ENCODE measurements around the gene NKPD1.
A peak's percentile ranks its signal among the peaks of the same experiment; 100 is the strongest.

DNA sequence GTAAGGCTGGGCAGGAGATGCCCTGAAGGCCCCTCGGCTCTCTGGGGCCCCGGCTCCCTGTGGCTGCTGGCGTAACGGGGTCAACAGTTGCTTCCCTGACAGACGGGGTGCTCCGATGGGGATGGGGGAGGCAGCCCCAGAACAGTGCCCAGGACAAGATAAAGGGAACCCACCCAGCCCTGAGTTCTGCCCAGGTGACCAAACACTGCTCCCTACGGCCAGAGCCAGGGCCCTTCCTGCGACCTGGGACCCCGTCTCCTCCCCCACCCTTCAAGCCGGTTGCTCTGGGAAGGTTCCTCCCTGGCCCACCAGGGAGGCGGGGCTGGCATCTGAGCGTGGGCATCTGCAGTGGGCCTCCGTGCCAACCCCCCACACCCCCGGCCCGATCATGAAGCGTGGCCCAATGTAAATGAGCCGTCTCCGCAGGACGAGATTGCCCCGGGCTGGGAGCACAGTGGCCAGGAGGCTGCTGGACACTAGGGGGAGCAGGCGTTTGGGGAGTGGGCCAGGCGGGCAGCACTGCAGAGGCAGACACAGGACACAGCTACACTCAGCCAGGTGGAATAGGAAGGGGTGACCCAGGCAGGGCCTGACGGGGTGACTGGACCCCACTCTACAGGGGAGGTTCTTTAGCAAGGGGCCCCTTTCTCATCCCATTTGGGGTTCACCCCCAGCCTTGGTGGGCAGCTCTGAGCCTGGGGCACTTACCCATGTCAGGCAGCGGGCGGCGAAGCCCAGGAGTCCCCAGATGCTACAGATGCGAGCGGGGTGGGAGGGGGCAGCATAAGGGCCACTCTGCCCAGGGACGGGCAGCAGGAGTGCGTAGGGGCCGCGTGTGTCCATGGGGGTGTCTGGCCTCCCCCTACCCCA, 1.2 kb upstream of the NKPD1 start:
- TF ChIP-seq, protein P1, sequence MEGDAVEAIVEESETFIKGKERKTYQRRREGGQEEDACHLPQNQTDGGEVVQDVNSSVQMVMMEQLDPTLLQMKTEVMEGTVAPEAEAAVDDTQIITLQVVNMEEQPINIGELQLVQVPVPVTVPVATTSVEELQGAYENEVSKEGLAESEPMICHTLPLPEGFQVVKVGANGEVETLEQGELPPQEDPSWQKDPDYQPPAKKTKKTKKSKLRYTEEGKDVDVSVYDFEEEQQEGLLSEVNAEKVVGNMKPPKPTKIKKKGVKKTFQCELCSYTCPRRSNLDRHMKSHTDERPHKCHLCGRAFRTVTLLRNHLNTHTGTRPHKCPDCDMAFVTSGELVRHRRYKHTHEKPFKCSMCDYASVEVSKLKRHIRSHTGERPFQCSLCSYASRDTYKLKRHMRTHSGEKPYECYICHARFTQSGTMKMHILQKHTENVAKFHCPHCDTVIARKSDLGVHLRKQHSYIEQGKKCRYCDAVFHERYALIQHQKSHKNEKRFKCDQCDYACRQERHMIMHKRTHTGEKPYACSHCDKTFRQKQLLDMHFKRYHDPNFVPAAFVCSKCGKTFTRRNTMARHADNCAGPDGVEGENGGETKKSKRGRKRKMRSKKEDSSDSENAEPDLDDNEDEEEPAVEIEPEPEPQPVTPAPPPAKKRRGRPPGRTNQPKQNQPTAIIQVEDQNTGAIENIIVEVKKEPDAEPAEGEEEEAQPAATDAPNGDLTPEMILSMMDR (IDR thresholded peaks at IDR 0.05): peak in 1 of 6 experiments; percentile 24
- no peak for TF ChIP-seq POLR2A (IDR thresholded peaks at IDR 0.05)
